Measurements from ENCODE around the gene HECW1. TPM values are rescaled to one million over a fixed set of nuclear protein-coding genes. Genes with fewer than 3 reads are reported as not detected.

Gene HECW1
- total and polyA plus RNA-seq, 2 of the 8 experiments (the other 6 are each of a cell fraction or from before 2014, with no cell fraction given), result 2.9 to 12.7 TPM

GRCh38 chr7:43591558-43592180 lies 479.2 kb downstream of the HECW1 start (continued):
- TF ChIP-seq, protein P1, sequence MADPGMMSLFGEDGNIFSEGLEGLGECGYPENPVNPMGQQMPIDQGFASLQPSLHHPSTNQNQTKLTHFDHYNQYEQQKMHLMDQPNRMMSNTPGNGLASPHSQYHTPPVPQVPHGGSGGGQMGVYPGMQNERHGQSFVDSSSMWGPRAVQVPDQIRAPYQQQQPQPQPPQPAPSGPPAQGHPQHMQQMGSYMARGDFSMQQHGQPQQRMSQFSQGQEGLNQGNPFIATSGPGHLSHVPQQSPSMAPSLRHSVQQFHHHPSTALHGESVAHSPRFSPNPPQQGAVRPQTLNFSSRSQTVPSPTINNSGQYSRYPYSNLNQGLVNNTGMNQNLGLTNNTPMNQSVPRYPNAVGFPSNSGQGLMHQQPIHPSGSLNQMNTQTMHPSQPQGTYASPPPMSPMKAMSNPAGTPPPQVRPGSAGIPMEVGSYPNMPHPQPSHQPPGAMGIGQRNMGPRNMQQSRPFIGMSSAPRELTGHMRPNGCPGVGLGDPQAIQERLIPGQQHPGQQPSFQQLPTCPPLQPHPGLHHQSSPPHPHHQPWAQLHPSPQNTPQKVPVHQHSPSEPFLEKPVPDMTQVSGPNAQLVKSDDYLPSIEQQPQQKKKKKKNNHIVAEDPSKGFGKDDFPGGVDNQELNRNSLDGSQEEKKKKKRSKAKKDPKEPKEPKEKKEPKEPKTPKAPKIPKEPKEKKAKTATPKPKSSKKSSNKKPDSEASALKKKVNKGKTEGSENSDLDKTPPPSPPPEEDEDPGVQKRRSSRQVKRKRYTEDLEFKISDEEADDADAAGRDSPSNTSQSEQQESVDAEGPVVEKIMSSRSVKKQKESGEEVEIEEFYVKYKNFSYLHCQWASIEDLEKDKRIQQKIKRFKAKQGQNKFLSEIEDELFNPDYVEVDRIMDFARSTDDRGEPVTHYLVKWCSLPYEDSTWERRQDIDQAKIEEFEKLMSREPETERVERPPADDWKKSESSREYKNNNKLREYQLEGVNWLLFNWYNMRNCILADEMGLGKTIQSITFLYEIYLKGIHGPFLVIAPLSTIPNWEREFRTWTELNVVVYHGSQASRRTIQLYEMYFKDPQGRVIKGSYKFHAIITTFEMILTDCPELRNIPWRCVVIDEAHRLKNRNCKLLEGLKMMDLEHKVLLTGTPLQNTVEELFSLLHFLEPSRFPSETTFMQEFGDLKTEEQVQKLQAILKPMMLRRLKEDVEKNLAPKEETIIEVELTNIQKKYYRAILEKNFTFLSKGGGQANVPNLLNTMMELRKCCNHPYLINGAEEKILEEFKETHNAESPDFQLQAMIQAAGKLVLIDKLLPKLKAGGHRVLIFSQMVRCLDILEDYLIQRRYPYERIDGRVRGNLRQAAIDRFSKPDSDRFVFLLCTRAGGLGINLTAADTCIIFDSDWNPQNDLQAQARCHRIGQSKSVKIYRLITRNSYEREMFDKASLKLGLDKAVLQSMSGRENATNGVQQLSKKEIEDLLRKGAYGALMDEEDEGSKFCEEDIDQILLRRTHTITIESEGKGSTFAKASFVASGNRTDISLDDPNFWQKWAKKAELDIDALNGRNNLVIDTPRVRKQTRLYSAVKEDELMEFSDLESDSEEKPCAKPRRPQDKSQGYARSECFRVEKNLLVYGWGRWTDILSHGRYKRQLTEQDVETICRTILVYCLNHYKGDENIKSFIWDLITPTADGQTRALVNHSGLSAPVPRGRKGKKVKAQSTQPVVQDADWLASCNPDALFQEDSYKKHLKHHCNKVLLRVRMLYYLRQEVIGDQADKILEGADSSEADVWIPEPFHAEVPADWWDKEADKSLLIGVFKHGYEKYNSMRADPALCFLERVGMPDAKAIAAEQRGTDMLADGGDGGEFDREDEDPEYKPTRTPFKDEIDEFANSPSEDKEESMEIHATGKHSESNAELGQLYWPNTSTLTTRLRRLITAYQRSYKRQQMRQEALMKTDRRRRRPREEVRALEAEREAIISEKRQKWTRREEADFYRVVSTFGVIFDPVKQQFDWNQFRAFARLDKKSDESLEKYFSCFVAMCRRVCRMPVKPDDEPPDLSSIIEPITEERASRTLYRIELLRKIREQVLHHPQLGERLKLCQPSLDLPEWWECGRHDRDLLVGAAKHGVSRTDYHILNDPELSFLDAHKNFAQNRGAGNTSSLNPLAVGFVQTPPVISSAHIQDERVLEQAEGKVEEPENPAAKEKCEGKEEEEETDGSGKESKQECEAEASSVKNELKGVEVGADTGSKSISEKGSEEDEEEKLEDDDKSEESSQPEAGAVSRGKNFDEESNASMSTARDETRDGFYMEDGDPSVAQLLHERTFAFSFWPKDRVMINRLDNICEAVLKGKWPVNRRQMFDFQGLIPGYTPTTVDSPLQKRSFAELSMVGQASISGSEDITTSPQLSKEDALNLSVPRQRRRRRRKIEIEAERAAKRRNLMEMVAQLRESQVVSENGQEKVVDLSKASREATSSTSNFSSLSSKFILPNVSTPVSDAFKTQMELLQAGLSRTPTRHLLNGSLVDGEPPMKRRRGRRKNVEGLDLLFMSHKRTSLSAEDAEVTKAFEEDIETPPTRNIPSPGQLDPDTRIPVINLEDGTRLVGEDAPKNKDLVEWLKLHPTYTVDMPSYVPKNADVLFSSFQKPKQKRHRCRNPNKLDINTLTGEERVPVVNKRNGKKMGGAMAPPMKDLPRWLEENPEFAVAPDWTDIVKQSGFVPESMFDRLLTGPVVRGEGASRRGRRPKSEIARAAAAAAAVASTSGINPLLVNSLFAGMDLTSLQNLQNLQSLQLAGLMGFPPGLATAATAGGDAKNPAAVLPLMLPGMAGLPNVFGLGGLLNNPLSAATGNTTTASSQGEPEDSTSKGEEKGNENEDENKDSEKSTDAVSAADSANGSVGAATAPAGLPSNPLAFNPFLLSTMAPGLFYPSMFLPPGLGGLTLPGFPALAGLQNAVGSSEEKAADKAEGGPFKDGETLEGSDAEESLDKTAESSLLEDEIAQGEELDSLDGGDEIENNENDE (IDR thresholded peaks at IDR 0.05; ENCODE audit: insufficient replicate concordance, low read length), result no peak
- TF ChIP-seq CREB1 (IDR thresholded peaks at IDR 0.05) (no peak), CHD1 (IDR thresholded peaks at IDR 0.05; ENCODE audit: low read depth, low read length) (no peak), KDM5A (IDR thresholded peaks at IDR 0.05; ENCODE audit: low read length) (no peak), POU5F1 (IDR thresholded peaks at IDR 0.05; ENCODE audit: low read depth, low read length) (no peak), HDAC2 (IDR thresholded peaks at IDR 0.05; ENCODE audit: borderline replicate concordance in 1 of 2, low read depth in 2 of 2, low read length in 2 of 2) (no peak), RAD21 (IDR thresholded peaks at IDR 0.05 in 1 of 2, conservative IDR thresholded peaks at IDR 0.05 in 1 of 2; ENCODE audit: low read depth in 2 of 2, low read length in 2 of 2) (no peak), TEAD4 (IDR thresholded peaks at IDR 0.05; ENCODE audit: low read depth, low read length) (no peak), SAP30 (IDR thresholded peaks at IDR 0.05; ENCODE audit: insufficient read depth, insufficient replicate concordance, low read length) (no peak), MAX (IDR thresholded peaks at IDR 0.05) (no peak)

Measured in H1 (cell line).